Measurements from ENCODE around the gene APOBEC4.

DNA sequence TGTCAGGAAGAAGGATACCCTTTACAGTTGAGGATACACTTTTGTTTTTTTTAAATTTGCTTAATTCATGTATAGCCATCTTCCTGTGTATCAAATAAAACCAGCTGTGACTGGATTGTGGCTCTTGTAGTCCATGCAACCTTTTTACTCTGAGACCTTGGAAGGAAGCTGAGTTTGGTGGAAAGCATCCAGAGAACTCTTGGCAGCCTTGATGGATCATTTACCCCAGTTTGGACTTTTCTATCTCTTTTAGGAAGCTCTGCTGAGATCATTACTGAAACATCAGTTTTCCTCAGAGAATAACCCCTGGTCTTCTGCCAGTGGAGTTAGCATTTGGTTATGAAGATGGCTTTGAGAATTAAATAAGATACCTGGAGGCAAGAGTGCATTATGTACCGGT lies 21.2 kb upstream of the APOBEC4 start:
- TF ChIP-seq TARDBP (IDR thresholded peaks at IDR 0.05) (no peak), FOXM1 (IDR thresholded peaks at IDR 0.05; ENCODE audit: borderline replicate concordance) (no peak), L3MBTL2 (conservative IDR thresholded peaks at IDR 0.05) (no peak), ZNF384 (IDR thresholded peaks at IDR 0.05) (no peak), SP1 (IDR thresholded peaks at IDR 0.05) (no peak), FOXK2 (IDR thresholded peaks at IDR 0.05) (no peak), BHLHE40 (IDR thresholded peaks at IDR 0.05; ENCODE audit: borderline replicate concordance) (no peak), NFRKB (IDR thresholded peaks at IDR 0.05) (no peak), ARNT (IDR thresholded peaks at IDR 0.05) (no peak), FOXA1 (IDR thresholded peaks at IDR 0.05) (no peak), SUZ12 (IDR thresholded peaks at IDR 0.05) (no peak)
- TF ChIP-seq, protein P1, sequence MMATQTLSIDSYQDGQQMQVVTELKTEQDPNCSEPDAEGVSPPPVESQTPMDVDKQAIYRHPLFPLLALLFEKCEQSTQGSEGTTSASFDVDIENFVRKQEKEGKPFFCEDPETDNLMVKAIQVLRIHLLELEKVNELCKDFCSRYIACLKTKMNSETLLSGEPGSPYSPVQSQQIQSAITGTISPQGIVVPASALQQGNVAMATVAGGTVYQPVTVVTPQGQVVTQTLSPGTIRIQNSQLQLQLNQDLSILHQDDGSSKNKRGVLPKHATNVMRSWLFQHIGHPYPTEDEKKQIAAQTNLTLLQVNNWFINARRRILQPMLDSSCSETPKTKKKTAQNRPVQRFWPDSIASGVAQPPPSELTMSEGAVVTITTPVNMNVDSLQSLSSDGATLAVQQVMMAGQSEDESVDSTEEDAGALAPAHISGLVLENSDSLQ (IDR thresholded peaks at IDR 0.05): no peak
